GM23338 (cell line): ENCODE data around the gene CGNL1.

Source experiments
- CTCF ChIP-seq, 2 experiments: fragments of 200-600 bp in 1 of 2; sonication (generic) in 1 of 2; conservative IDR thresholded peaks; 2 replicates each; pipeline versions ENCODE4 v1.5.1 to v1.6.1; 2016 to 2017; ENCODE audit warnings: antibody characterized with exemption in 2 of 2, low read depth in 2 of 2, mild to moderate bottlenecking in 2 of 2, moderate library complexity in 1 of 2
- EZH2 ChIP-seq: fragments of 200-600 bp; sonication (generic); IDR thresholded peaks from one replicate; pipeline ENCODE4 v1.8.0; 2017; ENCODE audit warnings: antibody characterized with exemption, mild to moderate bottlenecking, low read depth; ENCODE audit not compliant: unreplicated experiment
- POLR2AphosphoS5 ChIP-seq: IDR thresholded peaks from 2 replicates; pipeline ENCODE4 v1.6.1; 2016; ENCODE audit warnings: antibody characterized with exemption, low read depth

DNA sequence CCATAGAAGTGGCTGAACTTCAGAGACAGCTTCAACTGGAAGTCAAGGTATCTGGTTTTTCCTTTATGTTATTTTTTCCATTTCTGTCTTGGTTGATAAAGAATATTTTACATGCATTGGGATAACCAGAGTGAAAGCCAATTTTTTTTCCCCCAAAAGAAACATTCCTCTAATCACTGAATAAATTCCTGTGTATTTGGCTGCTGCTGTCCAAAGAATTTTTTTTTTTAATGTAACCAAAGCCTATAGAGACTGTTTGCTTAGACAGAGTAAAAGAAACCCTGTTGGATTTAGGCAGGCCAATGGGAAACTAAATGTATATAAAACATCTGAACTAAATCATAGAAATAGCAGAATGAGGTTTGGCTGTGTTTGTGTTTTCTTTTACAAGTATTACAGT lies 75.2 kb downstream of the CGNL1 start:
- TF ChIP-seq POLR2AphosphoS5 (no peak), CTCF (conservative IDR thresholded peaks at IDR 0.05; ENCODE audit: low read depth in 2 of 2) (no peak), EZH2 (no peak)
